HG03045 (cell line): Measurements from ENCODE around the gene NDUFA13.

Source experiments
- ATAC-seq: cut with Tn5 transposase; IDR thresholded peaks from one replicate; pipeline ENCODE4 v1.9.1; 2021; ENCODE audit warnings: mild to moderate bottlenecking, moderate library complexity; ENCODE audit not compliant: unreplicated experiment

Gene NDUFA13

DNA sequence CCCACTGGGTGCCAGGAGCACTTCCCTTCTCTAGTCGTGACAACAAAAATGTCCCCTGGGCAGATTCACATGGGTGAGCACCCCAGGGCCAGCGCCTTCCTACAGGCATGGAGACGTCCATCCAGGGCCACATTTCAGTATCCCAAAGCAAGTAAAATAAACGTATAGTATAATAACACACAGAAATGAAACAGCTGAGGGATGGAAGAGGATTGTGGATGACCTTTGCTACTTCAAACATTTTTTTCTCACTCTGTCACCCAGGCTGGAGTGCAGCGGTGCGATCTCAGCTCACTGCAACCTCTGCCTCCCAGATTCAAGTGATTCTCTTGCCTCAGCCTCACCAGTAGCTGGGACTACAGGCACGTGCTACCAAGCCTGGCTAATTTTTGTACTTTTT is 50.3 kb downstream of the NDUFA13 start:
- no peak for ATAC-seq

DNA sequence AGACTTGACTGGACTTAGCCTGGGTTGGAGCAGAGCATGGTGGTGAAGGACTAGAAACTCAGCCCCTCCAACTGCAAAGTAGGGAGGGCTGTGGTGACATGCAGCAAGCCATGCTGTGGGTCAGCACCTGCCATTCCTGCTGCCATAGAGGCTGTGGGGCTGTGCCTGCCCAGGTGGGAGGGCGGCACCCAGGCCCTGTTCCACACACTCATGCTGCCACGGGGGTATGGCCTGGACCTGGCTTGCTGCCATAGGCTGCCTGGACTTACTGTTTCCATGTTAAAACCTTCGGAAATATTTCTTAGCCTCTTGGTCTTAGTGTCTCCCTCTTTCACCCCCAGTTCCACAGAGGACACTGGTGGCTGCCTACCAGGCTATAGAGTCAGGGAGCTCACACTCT is 51.4 kb downstream of the NDUFA13 start:
- no peak for ATAC-seq

DNA sequence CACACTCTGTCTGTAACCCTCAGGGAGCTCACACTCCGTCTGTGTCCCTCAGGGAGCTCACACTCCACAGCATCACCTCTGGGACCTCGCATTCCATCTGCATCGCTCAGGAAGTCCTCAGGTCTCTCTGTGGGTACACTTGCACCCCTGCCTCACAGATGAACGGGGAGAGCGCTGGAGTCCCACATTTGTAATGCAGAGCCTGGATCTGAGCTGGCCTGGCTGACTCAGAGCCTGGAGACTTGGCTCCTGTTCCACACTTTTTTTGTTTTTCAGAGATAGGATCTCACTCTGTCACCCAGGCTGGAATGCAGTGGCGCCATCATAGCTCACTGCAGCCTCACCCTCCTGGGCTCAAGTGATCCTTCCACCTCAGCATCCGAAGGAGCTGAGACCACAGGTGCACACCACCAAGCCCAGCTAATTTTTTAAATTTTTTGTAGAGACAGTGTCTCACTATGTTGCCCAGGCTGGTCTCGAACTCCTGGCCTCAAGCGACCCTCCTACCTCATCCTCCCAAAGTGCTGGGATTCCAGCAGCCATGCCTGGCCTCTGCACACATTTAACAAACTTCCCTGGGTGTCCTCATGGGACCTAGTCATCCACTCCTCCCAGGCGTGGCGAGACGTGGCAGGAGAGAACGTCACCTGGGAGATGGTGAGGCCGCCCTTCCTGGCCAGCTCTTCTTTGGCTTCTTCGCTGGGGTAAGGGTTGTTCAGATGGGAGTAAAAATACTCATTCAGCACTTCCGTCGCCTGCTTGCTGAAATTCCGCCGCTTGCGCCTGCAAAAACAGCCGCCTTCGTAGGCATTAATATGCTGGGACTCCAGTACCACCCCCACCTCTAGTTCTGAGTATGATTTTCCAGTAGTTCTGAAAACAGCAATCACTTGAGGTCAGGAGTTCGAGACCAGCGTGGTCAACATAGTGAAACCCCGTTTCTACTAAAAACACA is 53.1 kb downstream of the NDUFA13 start:
- ATAC-seq, result no peak

DNA sequence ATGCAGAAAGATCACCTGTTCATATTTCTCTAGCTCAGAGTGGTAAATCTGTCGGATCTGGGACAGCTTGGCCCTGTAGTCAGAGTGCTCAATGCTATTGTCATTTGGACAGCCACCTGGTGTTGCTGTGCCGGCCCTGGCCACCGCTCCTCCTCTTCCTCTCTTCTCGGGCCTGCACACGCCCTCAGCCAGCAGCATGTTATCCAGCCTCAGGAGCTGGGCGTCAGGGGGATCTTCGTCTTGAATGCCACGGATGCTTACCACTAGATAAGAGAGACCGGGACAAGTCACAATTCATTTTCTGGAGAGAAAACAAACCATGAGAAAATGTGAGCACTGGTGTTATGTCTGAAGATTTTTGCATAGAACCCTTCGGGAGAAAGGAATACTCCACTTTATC is 54.5 kb downstream of the NDUFA13 start:
- ATAC-seq, result no peak

DNA sequence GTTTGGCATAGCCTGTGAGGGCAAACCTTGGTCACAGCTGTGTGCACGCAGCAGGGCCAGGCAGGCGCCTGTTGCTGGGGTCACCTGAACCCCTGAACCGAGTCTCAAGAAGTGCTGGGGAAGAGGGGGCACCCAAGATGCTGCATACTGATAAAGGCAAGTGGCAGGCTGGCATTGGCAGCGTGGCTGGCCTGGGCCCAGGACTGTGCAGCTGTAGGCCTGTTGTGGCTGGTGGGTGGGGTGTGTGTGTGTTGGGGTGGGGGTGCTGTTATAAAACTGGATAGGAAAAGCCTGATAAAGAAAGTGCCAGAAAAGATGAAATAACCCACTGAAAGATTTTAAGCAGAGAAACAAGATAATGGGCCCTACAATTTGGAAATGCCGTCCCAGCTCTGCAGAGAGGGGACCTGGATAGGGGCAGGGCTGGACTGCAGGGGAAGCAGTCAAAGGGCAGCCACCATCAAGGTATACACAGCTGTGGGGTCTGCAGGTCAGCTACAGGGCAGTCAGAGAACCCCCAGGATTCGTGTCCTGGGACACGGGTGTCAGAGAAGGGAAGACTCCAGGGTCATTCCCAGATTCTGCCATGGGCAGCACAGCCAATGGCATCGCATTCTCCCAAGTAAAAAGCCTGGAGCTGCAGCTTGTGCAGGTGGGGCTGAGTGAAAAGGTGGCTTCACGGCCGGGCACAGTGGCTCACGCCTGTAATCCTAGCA is 55.2 kb downstream of the NDUFA13 start:
- no peak for ATAC-seq

DNA sequence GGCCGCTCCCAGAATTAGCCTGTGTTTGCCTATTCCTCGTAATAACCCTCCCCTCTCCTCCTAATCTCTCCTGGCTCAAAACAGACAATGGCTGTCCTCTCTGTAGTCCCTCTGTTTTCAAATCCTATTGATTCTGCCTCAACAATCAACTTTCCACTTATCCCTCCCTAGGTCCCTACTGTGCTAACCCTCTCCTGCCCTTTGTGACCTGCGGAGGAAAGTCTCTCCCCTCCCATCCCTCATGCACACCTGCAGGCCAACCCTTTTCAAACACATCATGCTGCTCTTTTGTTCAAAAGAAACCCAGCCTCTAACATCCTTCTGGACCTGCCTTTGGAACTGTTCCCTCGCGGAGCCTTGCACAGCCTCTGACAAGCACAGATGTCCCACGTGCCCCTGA is 59.4 kb downstream of the NDUFA13 start:
- no peak for ATAC-seq
